ENCODE results near the gene RAP1A. TPM values are rescaled to one million over a fixed set of nuclear protein-coding genes. Genes with fewer than 3 reads are reported as not detected.

The RAP1A gene
- total and polyA plus RNA-seq, 4 donors = 14.2 to 31.4 (median 25.8) TPM

DNA sequence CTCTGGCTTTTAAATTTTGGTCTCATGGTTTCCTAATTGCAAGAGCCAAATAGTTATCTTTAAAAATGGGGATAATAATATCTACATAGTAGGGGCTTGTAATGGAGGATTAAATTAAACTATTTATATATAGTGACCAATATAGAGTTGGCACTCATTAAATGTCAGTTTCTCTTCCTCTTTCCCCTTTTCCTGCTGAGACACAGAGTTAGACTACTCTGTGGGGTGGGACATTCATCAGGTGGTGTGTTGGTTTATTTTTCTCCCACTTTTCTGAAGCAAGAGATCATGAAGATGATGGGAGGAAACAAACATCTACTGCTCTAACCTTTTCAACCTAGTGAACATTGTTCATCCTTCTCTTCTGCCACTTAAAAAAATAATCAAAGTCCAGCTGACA is 17.3 kb upstream of the RAP1A start:
- Histone ChIP-seq H3K4me1 (ENCODE audit: control insufficient read depth in 4 of 4, insufficient read depth in 4 of 4, low read length in 3 of 4) (peaks cover 0 to 2% (median 0%) of the 10 kb centered on the region in 4 donors), H3K27ac (ENCODE audit: low read depth in 1 of 2, low read length in 2 of 2) (no peak overlapping the region), H3K4me3 (ENCODE audit: low read depth in 1 of 3, low read length in 3 of 3) (no peak overlapping the region), H3K27me3 (ENCODE audit: control insufficient read depth in 4 of 4, insufficient read depth in 4 of 4, low read length in 3 of 4) (no peaks in the 10 kb centered on the region), H3K9ac (ENCODE audit: low read depth in 1 of 2, low read length in 2 of 2) (no peak overlapping the region), H3K36me3 (ENCODE audit: control insufficient read depth in 4 of 4, insufficient read depth in 3 of 4, low read depth in 1 of 4, low read length in 3 of 4) (no peaks in the 10 kb centered on the region), H3K9me3 (ENCODE audit: control insufficient read depth in 4 of 4, low read length in 3 of 4) (no peaks in the 10 kb centered on the region)
- DNase-seq (ENCODE audit: low spot score) = no peak
- TF ChIP-seq TAF1 (conservative IDR thresholded peaks at IDR 0.05) (no peak), FOXA2 (IDR thresholded peaks at IDR 0.05) (no peak), RAD21 (IDR thresholded peaks at IDR 0.05) (no peak), EGR1 (IDR thresholded peaks at IDR 0.05; ENCODE audit: low read depth in 2 of 2) (no peak), FOXA1 (IDR thresholded peaks at IDR 0.05) (no peak), GABPA (IDR thresholded peaks at IDR 0.05 in 1 of 2, conservative IDR thresholded peaks at IDR 0.05 in 1 of 2) (no peak), RXRA (IDR thresholded peaks at IDR 0.05) (no peak), YY1 (IDR thresholded peaks at IDR 0.05) (no peak), HNF4G (IDR thresholded peaks at IDR 0.05) (no peak), NR2F2 (IDR thresholded peaks at IDR 0.05) (no peak), HNF4A (conservative IDR thresholded peaks at IDR 0.05) (no peak), SP1 (IDR thresholded peaks at IDR 0.05) (no peak), JUND (IDR thresholded peaks at IDR 0.05) (no peak)
- TF ChIP-seq, protein P1, sequence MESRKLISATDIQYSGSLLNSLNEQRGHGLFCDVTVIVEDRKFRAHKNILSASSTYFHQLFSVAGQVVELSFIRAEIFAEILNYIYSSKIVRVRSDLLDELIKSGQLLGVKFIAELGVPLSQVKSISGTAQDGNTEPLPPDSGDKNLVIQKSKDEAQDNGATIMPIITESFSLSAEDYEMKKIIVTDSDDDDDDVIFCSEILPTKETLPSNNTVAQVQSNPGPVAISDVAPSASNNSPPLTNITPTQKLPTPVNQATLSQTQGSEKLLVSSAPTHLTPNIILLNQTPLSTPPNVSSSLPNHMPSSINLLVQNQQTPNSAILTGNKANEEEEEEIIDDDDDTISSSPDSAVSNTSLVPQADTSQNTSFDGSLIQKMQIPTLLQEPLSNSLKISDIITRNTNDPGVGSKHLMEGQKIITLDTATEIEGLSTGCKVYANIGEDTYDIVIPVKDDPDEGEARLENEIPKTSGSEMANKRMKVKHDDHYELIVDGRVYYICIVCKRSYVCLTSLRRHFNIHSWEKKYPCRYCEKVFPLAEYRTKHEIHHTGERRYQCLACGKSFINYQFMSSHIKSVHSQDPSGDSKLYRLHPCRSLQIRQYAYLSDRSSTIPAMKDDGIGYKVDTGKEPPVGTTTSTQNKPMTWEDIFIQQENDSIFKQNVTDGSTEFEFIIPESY (IDR thresholded peaks at IDR 0.05) = no peak
- TF ChIP-seq, protein P2, sequence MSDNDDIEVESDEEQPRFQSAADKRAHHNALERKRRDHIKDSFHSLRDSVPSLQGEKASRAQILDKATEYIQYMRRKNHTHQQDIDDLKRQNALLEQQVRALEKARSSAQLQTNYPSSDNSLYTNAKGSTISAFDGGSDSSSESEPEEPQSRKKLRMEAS (IDR thresholded peaks at IDR 0.05) = no peak
- TF ChIP-seq, protein P3, sequence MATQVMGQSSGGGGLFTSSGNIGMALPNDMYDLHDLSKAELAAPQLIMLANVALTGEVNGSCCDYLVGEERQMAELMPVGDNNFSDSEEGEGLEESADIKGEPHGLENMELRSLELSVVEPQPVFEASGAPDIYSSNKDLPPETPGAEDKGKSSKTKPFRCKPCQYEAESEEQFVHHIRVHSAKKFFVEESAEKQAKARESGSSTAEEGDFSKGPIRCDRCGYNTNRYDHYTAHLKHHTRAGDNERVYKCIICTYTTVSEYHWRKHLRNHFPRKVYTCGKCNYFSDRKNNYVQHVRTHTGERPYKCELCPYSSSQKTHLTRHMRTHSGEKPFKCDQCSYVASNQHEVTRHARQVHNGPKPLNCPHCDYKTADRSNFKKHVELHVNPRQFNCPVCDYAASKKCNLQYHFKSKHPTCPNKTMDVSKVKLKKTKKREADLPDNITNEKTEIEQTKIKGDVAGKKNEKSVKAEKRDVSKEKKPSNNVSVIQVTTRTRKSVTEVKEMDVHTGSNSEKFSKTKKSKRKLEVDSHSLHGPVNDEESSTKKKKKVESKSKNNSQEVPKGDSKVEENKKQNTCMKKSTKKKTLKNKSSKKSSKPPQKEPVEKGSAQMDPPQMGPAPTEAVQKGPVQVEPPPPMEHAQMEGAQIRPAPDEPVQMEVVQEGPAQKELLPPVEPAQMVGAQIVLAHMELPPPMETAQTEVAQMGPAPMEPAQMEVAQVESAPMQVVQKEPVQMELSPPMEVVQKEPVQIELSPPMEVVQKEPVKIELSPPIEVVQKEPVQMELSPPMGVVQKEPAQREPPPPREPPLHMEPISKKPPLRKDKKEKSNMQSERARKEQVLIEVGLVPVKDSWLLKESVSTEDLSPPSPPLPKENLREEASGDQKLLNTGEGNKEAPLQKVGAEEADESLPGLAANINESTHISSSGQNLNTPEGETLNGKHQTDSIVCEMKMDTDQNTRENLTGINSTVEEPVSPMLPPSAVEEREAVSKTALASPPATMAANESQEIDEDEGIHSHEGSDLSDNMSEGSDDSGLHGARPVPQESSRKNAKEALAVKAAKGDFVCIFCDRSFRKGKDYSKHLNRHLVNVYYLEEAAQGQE (IDR thresholded peaks at IDR 0.05) = no peak
- TF ChIP-seq, protein P4, sequence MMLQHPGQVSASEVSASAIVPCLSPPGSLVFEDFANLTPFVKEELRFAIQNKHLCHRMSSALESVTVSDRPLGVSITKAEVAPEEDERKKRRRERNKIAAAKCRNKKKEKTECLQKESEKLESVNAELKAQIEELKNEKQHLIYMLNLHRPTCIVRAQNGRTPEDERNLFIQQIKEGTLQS (IDR thresholded peaks at IDR 0.05) = no peak
- TF ChIP-seq, protein P5, sequence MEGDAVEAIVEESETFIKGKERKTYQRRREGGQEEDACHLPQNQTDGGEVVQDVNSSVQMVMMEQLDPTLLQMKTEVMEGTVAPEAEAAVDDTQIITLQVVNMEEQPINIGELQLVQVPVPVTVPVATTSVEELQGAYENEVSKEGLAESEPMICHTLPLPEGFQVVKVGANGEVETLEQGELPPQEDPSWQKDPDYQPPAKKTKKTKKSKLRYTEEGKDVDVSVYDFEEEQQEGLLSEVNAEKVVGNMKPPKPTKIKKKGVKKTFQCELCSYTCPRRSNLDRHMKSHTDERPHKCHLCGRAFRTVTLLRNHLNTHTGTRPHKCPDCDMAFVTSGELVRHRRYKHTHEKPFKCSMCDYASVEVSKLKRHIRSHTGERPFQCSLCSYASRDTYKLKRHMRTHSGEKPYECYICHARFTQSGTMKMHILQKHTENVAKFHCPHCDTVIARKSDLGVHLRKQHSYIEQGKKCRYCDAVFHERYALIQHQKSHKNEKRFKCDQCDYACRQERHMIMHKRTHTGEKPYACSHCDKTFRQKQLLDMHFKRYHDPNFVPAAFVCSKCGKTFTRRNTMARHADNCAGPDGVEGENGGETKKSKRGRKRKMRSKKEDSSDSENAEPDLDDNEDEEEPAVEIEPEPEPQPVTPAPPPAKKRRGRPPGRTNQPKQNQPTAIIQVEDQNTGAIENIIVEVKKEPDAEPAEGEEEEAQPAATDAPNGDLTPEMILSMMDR (IDR thresholded peaks at IDR 0.05; ENCODE audit: low read depth, low read length, missing input control) = no peak

All from liver (tissue), 9 donors.